UCSD-AML1 (cell line): ENCODE measurements around the gene IPCEF1.

Experiments
- DNase-seq: peaks from one replicate; lab custom pipeline; 2025; ENCODE audit not compliant: unreplicated experiment; lab: John Stamatoyannopoulos, UW

Gene IPCEF1

GRCh38 chr6:154117485-154117884 lies 239.1 kb downstream of the IPCEF1 start:
- no peak for DNase-seq

- DNase-seq = no peak
These were observed 243.2 kb downstream of the IPCEF1 start for GRCh38 chr6:154113392-154113791.

- DNase-seq = no peak
These were observed 244.3 kb downstream of the IPCEF1 start for GRCh38 chr6:154112181-154112809.

GRCh38 chr6:154111025-154111424 lies 245.6 kb downstream of the IPCEF1 start:
- no peak for DNase-seq

GRCh38 chr6:154106251-154106650 lies 250.4 kb downstream of the IPCEF1 start:
- no peak for DNase-seq
